ENCODE data around the gene CUEDC1.
"Not testable (repeated sequence)": the region's sequence is repeated elsewhere in the genome, so short reads cannot be mapped to it uniquely, and the experiment has no call there.

The CUEDC1 gene

GRCh38 chr17:57937492-57937891 lies 17.7 kb downstream of the CUEDC1 start:
- DNase-seq, result no peak

- DNase-seq, result no peak
Observed at GRCh38 chr17:57935833-57936807, 19.1 kb downstream of the CUEDC1 start.

- DNase-seq, result no peak
Observed at GRCh38 chr17:57931488-57932137, 23.6 kb downstream of the CUEDC1 start.

- no peak for DNase-seq
Observed at GRCh38 chr17:57930239-57930638, 25.0 kb downstream of the CUEDC1 start.

- DNase-seq, result no peak
Observed at GRCh38 chr17:57929386-57929785, 25.8 kb downstream of the CUEDC1 start.

GRCh38 chr17:57928928-57929327 lies 26.3 kb downstream of the CUEDC1 start:
- DNase-seq, result no peak

GRCh38 chr17:57927048-57927723 lies 28.0 kb downstream of the CUEDC1 start:
- DNase-seq, result peak; percentile 85

- no peak for DNase-seq
Observed at GRCh38 chr17:57926723-57927047, 28.5 kb downstream of the CUEDC1 start.

- DNase-seq, result no peak
Observed at GRCh38 chr17:57925361-57925990, 29.7 kb downstream of the CUEDC1 start.

- DNase-seq, result peak; percentile 60
Observed at GRCh38 chr17:57924677-57925076, 30.5 kb downstream of the CUEDC1 start.

GRCh38 chr17:57923182-57923872 lies 31.9 kb downstream of the CUEDC1 start:
- no peak for DNase-seq

GRCh38 chr17:57922745-57923144 lies 32.5 kb downstream of the CUEDC1 start:
- not testable (repeated sequence) for DNase-seq

- no peak for DNase-seq
Observed at GRCh38 chr17:57920916-57921703, 34.1 kb downstream of the CUEDC1 start.

GRCh38 chr17:57919918-57920317 lies 35.3 kb downstream of the CUEDC1 start:
- DNase-seq, result no peak

- DNase-seq, result no peak
Observed at GRCh38 chr17:57918017-57918895, 37.0 kb downstream of the CUEDC1 start.

- peak; percentile 88 for DNase-seq
Observed at GRCh38 chr17:57916925-57917858, 38.0 kb downstream of the CUEDC1 start.

- DNase-seq, result peak; percentile 79
Observed at GRCh38 chr17:57915985-57916757, 39.0 kb downstream of the CUEDC1 start.

- no peak for DNase-seq
Observed at GRCh38 chr17:57915544-57915943, 39.7 kb downstream of the CUEDC1 start.
